ENCODE measurements around the gene MAPKBP1.

The MAPKBP1 gene

DNA sequence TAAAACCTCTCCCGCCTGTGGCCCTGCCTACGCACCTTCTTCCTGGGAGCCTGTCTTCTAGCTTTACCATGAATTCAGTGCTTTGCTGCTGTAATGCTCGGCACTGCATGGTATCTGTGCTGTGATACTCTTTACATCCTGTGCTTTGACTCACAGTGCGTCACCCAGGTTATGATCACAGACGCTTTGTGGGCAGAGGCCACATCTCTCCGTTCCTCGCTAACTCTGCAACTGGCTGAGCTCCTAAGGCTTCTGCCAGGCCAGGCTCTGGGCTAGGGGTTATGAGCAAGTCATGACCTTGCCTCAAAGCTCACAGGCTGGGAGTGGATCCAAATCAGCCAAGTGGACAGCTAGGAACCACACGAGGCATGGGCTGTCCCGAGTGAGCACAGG, 96.4 kb downstream of the MAPKBP1 start:
- peak; percentile 53 to 58 for DNase-seq (ENCODE audit: low read depth in 2 of 2)

DNA sequence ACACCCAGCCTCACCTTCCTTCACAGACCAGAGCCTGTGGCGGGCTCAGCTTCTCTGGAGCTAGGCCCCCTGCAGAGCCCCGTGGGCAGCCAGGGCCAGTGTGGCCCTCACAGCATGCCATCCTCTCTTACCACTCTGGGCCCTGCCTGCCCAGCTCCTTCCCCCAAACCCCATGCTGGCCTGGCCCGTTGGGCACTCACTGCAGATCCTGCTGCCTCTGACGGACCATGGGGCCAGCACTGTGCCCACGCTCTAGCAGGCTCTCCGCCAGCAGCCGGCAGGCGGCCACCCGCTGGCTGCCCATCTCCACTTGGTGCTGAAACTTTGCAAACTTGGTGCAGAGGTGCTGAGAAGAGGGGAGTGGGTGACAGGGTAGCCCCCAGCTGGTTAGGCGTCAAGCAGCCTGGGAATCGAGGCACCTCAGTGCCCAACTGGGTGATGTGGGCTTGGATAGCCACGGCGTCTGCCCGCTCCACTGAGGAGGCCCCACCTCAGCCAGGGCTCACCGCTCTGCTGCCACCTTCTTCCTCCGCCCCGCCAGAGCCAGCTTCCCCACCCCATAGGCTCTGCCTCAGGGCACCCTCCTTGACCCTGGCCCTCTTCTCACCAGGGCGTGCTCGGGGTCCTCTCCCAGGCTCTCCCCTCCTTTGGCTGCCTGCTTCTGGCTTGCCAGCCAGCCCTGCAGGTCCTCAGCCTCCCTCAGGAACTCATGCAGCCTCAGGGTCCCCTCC, 97.1 kb downstream of the MAPKBP1 start:
- DNase-seq (ENCODE audit: low read depth in 2 of 2) = no peak

DNA sequence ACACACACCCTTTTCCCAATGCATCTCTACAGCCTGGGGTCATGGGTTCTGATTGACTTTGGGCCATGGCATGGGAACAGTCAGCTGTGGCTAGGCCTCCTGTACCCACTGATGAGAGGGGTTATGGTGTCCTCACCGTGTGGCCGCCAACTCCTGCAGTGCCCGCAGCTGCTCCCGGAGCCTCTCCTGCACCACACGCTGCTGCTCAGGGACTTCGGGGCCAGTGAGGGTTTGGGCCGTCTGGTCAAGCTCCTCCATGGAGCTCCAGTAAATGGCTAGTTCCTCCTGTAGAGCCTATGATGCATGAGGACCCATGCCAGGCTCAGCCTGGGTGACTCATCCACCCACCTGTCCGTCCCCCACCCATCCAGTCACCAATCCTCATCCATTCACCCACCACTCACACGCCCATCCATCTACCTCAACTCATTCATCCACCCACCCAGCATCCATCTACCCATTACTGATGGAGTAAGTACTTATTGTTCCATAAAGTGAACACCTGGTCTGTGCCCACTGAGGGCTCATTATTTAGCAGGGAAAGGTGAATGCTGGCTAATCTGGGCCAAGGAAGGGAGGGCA, 98.0 kb downstream of the MAPKBP1 start:
- no peak for DNase-seq (ENCODE audit: low read depth in 2 of 2)

DNA sequence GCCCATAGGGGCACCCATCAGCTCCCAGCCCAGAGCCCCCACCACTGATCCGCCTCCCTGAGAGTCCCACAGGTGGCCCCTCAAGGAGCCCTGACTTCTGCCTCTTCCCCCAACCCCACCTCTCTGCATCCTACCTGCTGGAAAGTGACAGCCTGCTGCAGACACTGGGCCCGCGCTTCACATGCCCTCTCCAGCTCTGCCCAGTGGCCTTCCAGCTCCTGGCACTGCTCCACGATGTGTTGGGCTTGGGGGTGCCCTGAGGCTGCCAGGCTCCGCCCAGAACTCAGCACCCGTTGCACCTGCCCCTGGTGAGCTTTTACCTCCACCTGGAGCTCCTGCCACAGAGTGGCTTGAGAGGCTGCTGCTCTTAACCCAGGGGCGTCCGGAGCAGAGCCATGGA, 99.4 kb downstream of the MAPKBP1 start:
- no peak for DNase-seq (ENCODE audit: low read depth in 2 of 2)

DNA sequence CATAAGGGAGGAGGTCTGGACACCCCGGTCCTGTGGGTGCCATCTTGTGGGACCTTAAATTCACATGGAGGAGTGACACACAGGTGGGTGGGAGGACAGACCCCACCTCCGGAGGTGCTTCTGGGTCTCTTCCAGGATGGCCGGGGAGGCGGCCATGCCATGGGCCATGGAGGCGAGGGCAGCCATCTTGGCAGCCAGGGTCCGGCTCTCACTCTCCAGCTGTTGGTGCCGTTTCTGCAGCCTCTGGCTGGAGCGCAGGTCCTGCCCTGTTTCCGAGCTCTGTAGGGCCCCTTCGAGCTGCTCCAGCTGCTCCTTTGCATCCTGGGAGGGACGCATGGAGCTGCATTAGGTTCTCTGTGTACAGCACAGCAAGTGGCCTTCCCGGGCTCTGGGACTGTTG, 100.5 kb downstream of the MAPKBP1 start:
- no peak for DNase-seq (ENCODE audit: low read depth in 2 of 2)

DNA sequence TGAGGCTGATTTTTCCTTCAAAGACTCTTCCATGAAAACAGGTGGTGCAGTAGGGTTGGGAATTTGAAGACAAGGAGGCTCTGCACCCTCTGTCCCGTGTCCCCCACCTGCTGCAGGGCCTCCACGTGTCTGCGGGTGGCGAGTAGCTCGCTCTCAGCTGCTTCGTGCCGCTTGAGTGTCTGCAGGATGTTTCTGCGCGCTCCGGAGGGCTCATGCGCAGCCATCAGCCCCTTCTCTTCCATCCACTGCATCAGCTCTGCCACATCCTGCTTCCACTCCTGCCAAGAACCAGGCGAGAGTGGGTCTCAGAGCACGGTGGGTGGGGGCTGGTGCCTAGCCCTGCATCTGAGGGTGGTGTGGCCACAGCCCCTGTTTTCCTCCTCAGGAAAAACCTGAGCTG, 101.7 kb downstream of the MAPKBP1 start:
- no peak for DNase-seq (ENCODE audit: low read depth in 2 of 2)

DNA sequence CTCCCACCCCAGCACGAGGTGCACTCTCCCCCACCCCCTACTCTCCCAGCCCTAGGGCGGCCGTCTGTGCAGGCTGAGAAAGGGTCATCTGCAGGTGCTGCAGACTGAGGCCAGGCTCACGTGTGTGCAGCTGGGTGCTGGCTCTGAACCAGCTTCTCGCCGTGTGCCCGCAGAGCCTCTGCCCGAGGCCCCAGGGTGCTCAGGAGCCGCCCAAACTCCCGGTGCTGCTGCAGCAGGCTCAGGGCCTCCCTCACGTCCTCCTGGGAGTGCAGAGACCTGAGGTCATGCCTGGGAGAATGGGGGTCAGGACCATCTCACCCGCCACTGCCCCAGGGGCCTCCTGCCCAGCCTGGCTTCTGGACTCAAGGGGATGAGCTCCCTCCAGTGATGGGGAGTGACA, 102.4 kb downstream of the MAPKBP1 start:
- DNase-seq (ENCODE audit: low read depth in 2 of 2) = no peak

All from stimulated activated CD8-positive, alpha-beta memory T cell treated with anti-CD3 and anti-CD28 coated beads, Interleukin-15, amount 100 ng/mL, for 48 hours (primary cell).